PC-3 (cell line): Measurements from ENCODE around the gene HIP1R.

ENCODE experiments used
- EZH2 ChIP-seq: fragments of 300-600 bp; sonication (generic); IDR thresholded peaks from one replicate; pipeline ENCODE4 v1.6.1; 2017; ENCODE audit warnings: antibody characterized with exemption, mild to moderate bottlenecking, low read length; ENCODE audit not compliant: unreplicated experiment
- EZH2phosphoT487 ChIP-seq: fragments of 300-600 bp; sonication (generic); IDR thresholded peaks from 2 replicates; pipeline ENCODE4 v1.6.1; 2018; ENCODE audit warnings: mild to moderate bottlenecking, antibody characterized with exemption, low read length, borderline replicate concordance
- TF ChIP-seq, protein P1 (sequence below): fragments of 300-600 bp; sonication (generic); conservative IDR thresholded peaks from 2 replicates; pipeline ENCODE4 v1.5.1; 2017; ENCODE audit warnings: antibody characterized with exemption, low read depth, mild to moderate bottlenecking, low read length

DNA sequence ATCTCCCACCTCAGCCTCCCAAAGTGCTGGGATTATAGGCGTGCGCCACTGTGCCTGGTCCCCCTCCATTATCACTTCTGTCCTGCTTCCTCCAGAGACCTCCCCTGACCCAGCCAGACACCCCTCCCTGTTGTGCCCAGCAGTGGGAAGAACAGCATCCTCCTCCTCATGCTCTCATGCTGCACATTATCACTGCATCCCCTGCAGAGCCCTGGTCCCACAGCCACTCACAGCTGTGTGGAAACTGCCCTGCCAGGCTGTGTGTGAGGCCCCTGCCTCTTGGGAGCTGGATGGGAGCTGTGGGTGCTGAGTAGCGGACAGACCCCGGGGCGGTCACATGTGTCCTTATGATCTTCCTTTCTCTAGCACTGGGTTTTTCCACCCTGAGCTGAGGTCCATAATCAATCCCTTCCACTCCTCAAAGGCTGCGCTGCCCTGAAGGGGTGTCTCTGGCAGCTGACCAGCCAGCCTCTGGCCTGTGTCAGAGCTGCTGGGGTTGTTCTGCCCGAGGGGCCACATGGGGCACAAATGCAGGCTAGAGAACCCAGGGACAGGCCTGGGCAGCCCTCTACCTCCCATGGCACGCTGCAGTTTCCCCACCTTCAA, 9.2 kb downstream of the HIP1R start:
- TF ChIP-seq, protein P1, sequence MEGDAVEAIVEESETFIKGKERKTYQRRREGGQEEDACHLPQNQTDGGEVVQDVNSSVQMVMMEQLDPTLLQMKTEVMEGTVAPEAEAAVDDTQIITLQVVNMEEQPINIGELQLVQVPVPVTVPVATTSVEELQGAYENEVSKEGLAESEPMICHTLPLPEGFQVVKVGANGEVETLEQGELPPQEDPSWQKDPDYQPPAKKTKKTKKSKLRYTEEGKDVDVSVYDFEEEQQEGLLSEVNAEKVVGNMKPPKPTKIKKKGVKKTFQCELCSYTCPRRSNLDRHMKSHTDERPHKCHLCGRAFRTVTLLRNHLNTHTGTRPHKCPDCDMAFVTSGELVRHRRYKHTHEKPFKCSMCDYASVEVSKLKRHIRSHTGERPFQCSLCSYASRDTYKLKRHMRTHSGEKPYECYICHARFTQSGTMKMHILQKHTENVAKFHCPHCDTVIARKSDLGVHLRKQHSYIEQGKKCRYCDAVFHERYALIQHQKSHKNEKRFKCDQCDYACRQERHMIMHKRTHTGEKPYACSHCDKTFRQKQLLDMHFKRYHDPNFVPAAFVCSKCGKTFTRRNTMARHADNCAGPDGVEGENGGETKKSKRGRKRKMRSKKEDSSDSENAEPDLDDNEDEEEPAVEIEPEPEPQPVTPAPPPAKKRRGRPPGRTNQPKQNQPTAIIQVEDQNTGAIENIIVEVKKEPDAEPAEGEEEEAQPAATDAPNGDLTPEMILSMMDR: no peak
- no peak for TF ChIP-seq EZH2
- no peak for TF ChIP-seq EZH2phosphoT487
